ENCODE results near the gene CCR2. TPM values are rescaled to one million over a fixed set of nuclear protein-coding genes. Genes with fewer than 3 reads are reported as not detected.
"Not testable (repeated sequence)": the region's sequence is repeated elsewhere in the genome, so short reads cannot be mapped to it uniquely, and the experiment has no call there.

CCR2 gene
- total RNA-seq, 2 donors from 2014 or later: 1.5 to 3.0 TPM

GRCh38 chr3:46318207-46318927 lies 35.5 kb upstream of the CCR2 start:
- TF ChIP-seq, protein P1, sequence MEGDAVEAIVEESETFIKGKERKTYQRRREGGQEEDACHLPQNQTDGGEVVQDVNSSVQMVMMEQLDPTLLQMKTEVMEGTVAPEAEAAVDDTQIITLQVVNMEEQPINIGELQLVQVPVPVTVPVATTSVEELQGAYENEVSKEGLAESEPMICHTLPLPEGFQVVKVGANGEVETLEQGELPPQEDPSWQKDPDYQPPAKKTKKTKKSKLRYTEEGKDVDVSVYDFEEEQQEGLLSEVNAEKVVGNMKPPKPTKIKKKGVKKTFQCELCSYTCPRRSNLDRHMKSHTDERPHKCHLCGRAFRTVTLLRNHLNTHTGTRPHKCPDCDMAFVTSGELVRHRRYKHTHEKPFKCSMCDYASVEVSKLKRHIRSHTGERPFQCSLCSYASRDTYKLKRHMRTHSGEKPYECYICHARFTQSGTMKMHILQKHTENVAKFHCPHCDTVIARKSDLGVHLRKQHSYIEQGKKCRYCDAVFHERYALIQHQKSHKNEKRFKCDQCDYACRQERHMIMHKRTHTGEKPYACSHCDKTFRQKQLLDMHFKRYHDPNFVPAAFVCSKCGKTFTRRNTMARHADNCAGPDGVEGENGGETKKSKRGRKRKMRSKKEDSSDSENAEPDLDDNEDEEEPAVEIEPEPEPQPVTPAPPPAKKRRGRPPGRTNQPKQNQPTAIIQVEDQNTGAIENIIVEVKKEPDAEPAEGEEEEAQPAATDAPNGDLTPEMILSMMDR (IDR thresholded peaks at IDR 0.05): no peak
- Histone ChIP-seq H3K9ac (ENCODE audit: low read depth in 2 of 2, low read length in 2 of 2) (no peak overlapping the region), H3K4me3 (no peak overlapping the region), H3K27ac (no peak overlapping the region), H3K27me3 (no peaks in the 10 kb centered on the region), H3K9me3 (no peaks in the 10 kb centered on the region), H3K4me1 (no peaks in the 10 kb centered on the region), H3K36me3 (no peaks in the 10 kb centered on the region)
- no peak for DNase-seq
- intact Hi-C loops (cut with DNase I): no loop called here

DNA sequence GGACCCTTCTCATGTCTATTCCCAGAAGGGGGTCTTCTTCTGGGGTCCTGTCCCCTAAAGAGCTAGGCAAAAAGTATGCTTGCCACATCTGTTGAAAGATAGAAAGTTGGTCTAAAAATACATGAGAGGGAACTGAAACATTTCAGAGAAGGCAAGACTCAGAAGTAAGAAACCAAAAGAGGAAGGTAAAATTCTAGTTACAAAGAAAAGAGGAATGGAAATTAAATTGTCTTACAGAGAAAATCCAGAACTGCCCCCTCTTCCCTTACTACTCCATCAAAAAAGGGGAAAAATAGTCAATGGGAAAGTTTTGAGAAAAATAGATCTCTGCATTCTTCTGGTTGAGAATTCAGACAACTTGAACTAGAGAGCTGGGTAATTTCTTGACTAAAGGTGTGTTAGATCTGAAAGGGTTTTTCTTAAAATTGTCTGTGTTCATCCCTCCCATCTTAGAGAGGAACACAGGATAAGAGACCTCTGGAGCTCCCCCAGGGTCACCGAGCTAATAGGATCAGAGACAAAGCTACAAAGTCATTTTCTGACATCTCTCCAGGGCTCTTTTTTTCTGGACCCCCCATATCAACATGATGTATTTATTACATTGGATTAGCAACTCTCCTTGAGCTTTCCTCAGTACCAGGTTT lies 32.3 kb upstream of the CCR2 start:
- intact Hi-C loops (cut with DNase I): no loop called here
- no peaks in the 10 kb centered on the region for H3K4me1 ChIP-seq
- H3K9me3 ChIP-seq: no peaks in the 10 kb centered on the region
- H3K36me3 ChIP-seq: no peaks in the 10 kb centered on the region
- no peak overlapping the region for H3K27ac ChIP-seq
- no peaks in the 10 kb centered on the region for H3K27me3 ChIP-seq
- TF ChIP-seq, protein P1 (IDR thresholded peaks at IDR 0.05): no peak
- H3K9ac ChIP-seq (ENCODE audit: low read depth in 2 of 2, low read length in 2 of 2): no peak overlapping the region
- no peak overlapping the region for H3K4me3 ChIP-seq
- no peak for DNase-seq

DNA sequence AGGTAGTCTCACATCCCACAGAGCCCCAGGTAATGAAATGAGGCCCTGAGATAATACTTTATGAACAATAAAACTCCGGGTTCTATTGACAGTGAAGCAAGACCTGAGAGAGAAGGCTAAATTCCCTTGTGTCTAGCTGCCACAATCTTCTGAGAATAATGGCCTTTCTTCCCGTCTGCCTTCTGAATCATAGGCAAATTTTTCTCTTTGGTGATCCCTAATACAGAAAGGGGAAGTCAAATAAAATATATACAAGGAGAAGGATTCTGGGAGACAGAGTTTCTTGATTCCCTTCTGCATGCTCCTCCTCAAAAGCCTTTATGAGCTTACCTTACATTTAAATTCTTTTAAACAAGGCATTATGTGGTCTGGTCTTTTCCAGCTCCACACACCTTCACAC lies 29.9 kb upstream of the CCR2 start:
- DNase-seq: no peak
- no peak overlapping the region for H3K9ac ChIP-seq (ENCODE audit: low read depth in 2 of 2, low read length in 2 of 2)
- H3K27ac ChIP-seq: no peak overlapping the region
- no peaks in the 10 kb centered on the region for H3K27me3 ChIP-seq
- no peaks in the 10 kb centered on the region for H3K9me3 ChIP-seq
- H3K4me3 ChIP-seq: no peak overlapping the region
- no peaks in the 10 kb centered on the region for H3K36me3 ChIP-seq
- intact Hi-C loops (cut with DNase I): no loop called here
- no peaks in the 10 kb centered on the region for H3K4me1 ChIP-seq
- TF ChIP-seq, protein P1 (IDR thresholded peaks at IDR 0.05): no peak

- intact Hi-C loops (cut with DNase I): no loop called here
- TF ChIP-seq, protein P1 (IDR thresholded peaks at IDR 0.05): no peak
- DNase-seq: no peak
- H3K4me3 ChIP-seq: no peak overlapping the region
- H3K36me3 ChIP-seq: no peaks in the 10 kb centered on the region
- H3K4me1 ChIP-seq: no peaks in the 10 kb centered on the region
- H3K9ac ChIP-seq (ENCODE audit: low read depth in 2 of 2, low read length in 2 of 2): no peak overlapping the region
- no peaks in the 10 kb centered on the region for H3K9me3 ChIP-seq
- H3K27ac ChIP-seq: no peak overlapping the region
- H3K27me3 ChIP-seq: no peaks in the 10 kb centered on the region
Measured at GRCh38 chr3:46325645-46326300, 28.1 kb upstream of the CCR2 start.

- H3K4me3 ChIP-seq; intact Hi-C loops (cut with DNase I); H3K9me3 ChIP-seq; H3K27me3 ChIP-seq; H3K27ac ChIP-seq; H3K4me1 ChIP-seq; H3K36me3 ChIP-seq; DNase-seq; H3K9ac ChIP-seq (ENCODE audit: low read depth in 2 of 2, low read length in 2 of 2): not testable (repeated sequence)
Measured at GRCh38 chr3:46330676-46331075, 23.2 kb upstream of the CCR2 start.

All from colonic mucosa (tissue), 4 donors.